LoVo (cell line): ENCODE results near the gene VGLL4.
A peak's percentile ranks its signal among the peaks of the same experiment; 100 is the strongest.
"Not testable (repeated sequence)": the region's sequence is repeated elsewhere in the genome, so short reads cannot be mapped to it uniquely, and the experiment has no call there.

ENCODE experiments used
- DNase-seq: peaks from one replicate; pipeline ENCODE4 v3.0.0-alpha.2; 2016; ENCODE audit warnings: low spot score

The VGLL4 gene

DNA sequence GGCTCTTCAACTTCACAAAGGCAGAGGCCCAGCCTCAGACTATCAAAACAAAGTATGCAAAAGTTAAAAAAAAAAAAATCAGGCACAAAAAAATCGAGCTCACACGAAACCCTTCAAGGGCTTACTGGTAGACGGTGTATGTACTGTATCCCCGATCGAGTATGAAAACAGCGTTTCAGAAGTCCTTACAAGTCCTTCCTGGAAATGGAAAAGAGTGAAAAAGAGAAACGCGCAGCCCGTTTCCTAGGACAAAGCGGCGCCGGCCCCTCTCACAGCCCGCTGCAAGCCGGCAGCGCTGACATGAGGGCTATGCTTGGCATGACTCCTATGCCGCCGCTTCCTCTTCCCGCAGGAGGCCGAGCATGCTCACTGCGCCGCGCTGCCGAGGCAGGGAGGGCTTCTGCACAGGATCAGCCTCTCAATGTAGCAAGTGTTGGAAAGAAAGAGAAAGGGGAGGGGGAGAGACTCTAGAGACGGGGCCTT lies at the start of gene VGLL4:
VGLL4 (minus strand) TSS at position 311 of the 483 bp plus-strand sequence. CDS start 397 bp downstream, outside the sequence.
- peak; percentile 83 for DNase-seq

- DNase-seq: no peak
Observed at GRCh38 chr3:11692532-11692813, 48.8 kb upstream of the VGLL4 start.

DNA sequence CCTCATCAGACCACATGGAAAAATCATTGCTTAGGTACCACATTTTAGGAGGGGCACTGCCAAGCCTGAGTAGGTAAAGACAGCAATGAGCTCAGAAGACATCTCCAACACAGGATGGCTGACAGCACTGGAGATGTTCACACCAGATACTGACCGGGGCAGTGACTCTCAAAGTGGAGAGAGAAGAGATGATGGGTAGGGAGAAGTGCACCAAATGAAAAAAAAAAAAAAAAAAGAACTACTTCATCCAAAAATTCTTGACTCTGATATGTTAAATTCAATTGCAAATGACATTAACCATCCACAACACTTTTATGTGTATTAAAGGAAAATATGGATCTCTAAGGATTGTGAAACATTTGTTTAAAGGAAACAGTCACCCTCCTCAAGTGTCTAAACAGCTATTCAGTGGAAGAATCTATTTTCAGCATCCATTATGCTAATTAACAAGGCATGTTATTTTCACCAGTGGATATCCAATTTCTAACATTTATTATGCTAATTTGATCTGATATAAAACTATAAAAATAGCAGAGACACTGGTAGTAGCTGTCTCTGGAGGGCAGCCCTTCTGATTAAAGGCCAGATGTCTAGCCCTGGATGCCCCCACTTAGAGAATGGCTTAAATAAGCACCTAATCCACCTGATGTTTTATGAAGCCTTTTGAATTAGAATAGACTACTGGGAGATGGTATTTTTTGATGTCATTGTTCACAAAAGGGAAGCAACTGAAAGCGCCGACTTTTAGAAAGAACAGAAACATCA lies 48.2 kb upstream of the VGLL4 start:
- no peak for DNase-seq

DNA sequence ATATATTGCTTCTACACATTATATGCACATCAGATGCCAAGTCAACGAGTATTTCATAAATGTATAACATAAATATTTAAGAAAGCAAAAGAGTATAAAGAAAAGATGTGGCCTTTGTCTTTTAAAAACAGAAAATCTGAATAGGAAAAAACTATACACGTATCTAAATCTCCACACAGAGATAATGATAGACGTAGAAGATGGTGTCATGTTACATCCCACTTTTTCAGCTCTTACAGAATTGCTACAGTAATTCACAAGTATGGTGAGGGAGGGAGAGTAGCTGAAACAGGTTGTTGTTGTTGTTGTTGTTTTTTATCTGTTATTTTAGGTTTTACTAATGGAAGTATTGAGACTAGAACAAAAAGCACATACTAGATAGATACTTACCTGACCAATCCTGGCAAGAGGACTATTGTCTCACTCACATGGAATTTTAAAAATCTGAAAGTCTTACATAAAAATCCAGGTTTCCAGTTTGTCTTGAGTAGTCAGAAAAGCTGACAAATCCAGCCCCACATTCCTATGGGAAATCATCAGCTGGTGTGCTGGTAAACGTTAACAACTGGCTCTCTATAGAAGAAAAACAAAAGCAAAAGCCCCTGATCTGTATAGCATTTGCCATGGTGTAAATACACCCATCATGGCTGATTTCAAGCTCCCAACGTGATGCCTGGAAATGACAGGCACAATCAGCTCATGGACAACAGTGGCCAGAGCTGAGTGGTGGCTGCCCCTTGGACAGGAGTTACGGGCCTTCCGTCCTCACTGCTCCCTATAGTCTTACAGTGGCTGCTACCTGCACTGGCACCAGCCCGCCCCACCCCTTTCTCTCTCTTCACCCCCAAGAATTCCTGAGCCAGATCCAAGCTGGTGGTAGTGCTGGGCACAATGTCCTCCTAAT lies 47.4 kb upstream of the VGLL4 start:
- DNase-seq: no peak

GRCh38 chr3:11689749-11690148 lies 46.0 kb upstream of the VGLL4 start:
- DNase-seq: no peak

- not testable (repeated sequence) for DNase-seq
Observed at GRCh38 chr3:11684980-11685379, 41.3 kb upstream of the VGLL4 start.

DNA sequence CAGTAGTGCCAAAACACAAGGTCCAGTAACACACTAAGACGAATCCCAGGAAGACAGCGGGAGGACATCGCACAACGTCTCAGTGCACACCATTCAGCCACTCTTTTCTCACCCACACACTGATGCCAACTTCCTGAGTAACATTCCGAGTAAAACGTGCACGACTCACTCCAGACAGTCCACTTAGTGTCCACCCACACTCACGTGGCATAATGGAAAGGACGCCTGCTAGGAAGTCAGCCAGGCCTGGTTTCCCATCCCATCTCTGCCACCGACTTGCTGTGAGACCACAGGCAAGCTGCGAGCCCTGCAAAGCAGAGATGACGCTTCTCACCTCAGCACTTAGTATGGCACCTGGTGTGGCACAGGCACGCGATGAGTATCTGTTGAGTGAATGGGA lies 36.8 kb upstream of the VGLL4 start:
- no peak for DNase-seq

GRCh38 chr3:11679964-11680363 lies 36.2 kb upstream of the VGLL4 start:
- no peak for DNase-seq

GRCh38 chr3:11672363-11672762 lies 28.6 kb upstream of the VGLL4 start:
- no peak for DNase-seq

- peak; percentile 25 for DNase-seq
Observed at GRCh38 chr3:11671648-11672100, 28.0 kb upstream of the VGLL4 start.

- no peak for DNase-seq
Observed at GRCh38 chr3:11668243-11669235, 24.8 kb upstream of the VGLL4 start.

DNA sequence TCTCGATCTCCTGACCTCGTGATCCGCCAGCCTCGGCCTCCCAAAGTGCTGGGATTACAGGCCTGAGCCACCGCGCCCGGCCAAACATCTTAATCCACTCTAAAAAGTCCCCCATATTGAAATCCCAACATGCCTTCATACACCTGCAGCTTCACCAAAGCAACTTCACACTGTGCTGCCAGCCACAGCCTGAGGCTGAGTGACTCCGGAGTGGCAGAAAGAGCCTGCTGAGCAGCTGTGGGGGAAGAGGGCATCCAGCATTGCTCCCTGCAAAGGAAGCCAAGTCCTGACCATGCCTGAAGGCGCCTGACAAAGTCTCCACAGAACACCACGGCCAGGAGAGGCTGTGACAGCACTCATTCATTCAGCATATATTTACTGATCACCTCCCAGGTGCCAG lies 21.6 kb upstream of the VGLL4 start:
- no peak for DNase-seq

GRCh38 chr3:11662392-11662990 lies 18.8 kb upstream of the VGLL4 start:
- DNase-seq: no peak

DNA sequence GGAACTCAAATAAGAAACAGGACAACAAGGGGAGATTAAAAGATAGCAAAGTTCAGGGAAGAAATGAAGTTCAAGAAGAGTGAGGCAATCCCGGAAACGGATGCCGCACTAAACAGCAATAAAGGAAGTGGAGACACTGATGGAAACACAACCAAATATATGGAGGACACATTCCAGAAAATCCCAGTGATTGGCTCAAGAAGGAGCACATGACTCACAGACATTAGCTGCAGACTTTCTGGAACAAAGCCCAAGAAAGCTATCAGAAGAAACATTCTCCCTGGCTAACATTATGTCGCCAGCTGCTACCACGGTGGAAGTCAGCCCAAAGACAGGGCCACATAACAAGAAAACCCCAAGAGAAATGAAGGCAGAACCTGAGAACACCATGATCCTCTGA lies 18.1 kb upstream of the VGLL4 start:
- no peak for DNase-seq

- no peak for DNase-seq
Observed at GRCh38 chr3:11661052-11661656, 17.4 kb upstream of the VGLL4 start.

- DNase-seq: no peak
Observed at GRCh38 chr3:11660242-11660641, 16.5 kb upstream of the VGLL4 start.

GRCh38 chr3:11658180-11658579 lies 14.5 kb upstream of the VGLL4 start:
- no peak for DNase-seq

- no peak for DNase-seq
Observed at GRCh38 chr3:11655196-11655928, 11.6 kb upstream of the VGLL4 start.

DNA sequence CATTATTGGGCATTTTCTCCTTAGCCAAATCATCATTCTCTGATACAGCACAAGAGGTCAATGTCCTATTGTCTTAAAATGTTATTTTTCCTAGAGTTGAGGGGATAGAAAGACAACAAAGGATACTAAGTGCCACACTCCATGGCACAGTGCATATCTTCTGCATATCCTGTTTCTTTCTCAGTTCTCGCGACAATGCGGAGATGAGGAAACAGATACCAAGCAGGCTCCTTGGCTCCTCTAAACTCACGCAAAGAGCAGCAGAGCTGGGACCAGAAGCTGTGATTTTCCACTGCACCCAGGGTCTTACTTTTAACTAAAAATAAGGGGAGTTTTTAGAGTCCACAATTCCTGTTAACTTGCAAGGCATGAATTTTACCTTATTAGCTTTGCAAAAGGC lies 10.5 kb upstream of the VGLL4 start:
- DNase-seq: no peak

- no peak for DNase-seq
Observed at GRCh38 chr3:11653298-11654055, 9.8 kb upstream of the VGLL4 start.
